Gastrocnemius medialis (tissue), 4 donors: Measurements from ENCODE around the gene CAMTA1. TPM values are rescaled to one million over a fixed set of nuclear protein-coding genes. Genes with fewer than 3 reads are reported as not detected.

Experiments used
- ATAC-seq, 2 donors: fragments of 150-250 bp; one replicate each; pipeline ENCODE4 v1.9.1; 2016
- DNase-seq, 2 donors: peaks; one replicate each; pipeline ENCODE4 v3.0.0-alpha.2; 2019
- H3K27ac ChIP-seq, 4 donors: fragments of 200-600 bp; sonication (generic); 1 replicate in 1 of 4; 2 replicates in 3 of 4; pipeline ENCODE4 v1.5.1; 2016 to 2018; ENCODE audit warnings: mild to moderate bottlenecking in 2 of 4, moderate library complexity in 1 of 4
- H3K27me3 ChIP-seq, 3 donors: fragments of 200-600 bp; sonication (generic) in 2 of 3; 1 replicate in 1 of 3; 2 replicates in 2 of 3; pipeline versions ENCODE4 v1.5.1 to v1.6.0; 2016 to 2019; ENCODE audit warnings: mild to moderate bottlenecking in 1 of 3, moderate library complexity in 1 of 3
- H3K36me3 ChIP-seq, 2 donors: fragments of 200-600 bp; sonication (generic) in 1 of 2; one replicate each; pipeline ENCODE4 v1.5.1; 2017 to 2018
- H3K4me1 ChIP-seq, 2 donors: fragments of 200-600 bp; sonication (generic) in 1 of 2; one replicate each; pipeline ENCODE4 v1.5.1; 2016 to 2017; ENCODE audit warnings: mild to moderate bottlenecking in 2 of 2
- H3K4me3 ChIP-seq, 4 donors: fragments of 200-600 bp; sonication (generic) in 3 of 4; 1 replicate in 1 of 4; 2 replicates in 3 of 4; pipeline ENCODE4 v1.5.1; 2016 to 2019; ENCODE audit warnings: mild to moderate bottlenecking in 2 of 4
- H3K9me3 ChIP-seq, 3 donors: fragments of 200-600 bp; sonication (generic) in 2 of 3; 1 replicate in 1 of 3; 2 replicates in 2 of 3; pipeline ENCODE4 v1.5.1; 2016 to 2019
- POLR2A ChIP-seq, 2 donors: fragments of 450-650 bp; IDR thresholded peaks; one replicate each; pipeline ENCODE4 v1.6.1; 2017; ENCODE audit warnings: antibody characterized with exemption in 2 of 2, mild to moderate bottlenecking in 2 of 2, moderate library complexity in 2 of 2
- in situ Hi-C, 4 donors: fragments of 200-750 bp; cut with MboI; loops; one replicate each; pipeline versions ENCODE4 v1.15.0 to v1.8.0; 2017; ENCODE audit warnings: low sequenced_read_pairs in 4 of 4
- intact Hi-C: fragments of 100-400 bp; cut with DNase I; formaldehyde crosslinking; loops from one replicate; pipeline ENCODE4 v1.15.1; 2023; ENCODE audit warnings: low total_unique reads
- total RNA-seq, 4 donors: library from RNA; depleted of rRNA; stranded (reverse); fragments of >200 nt; gene quantifications; one replicate each; pipeline versions ENCODE4 v1.1.0 to v1.2.3, GENCODE V29; 2016
- TF ChIP-seq, protein P1 (sequence below), 5 experiments: fragments of 450-650 bp in 3 of 5; fragments of 200-600 bp in 2 of 5; sonication (generic) in 2 of 5; IDR thresholded peaks in 4 of 5; conservative IDR thresholded peaks in 1 of 5; 1 replicate in 4 of 5; 2 replicates in 1 of 5; pipeline ENCODE4 v1.5.1; 2016 to 2019; ENCODE audit warnings: antibody characterized with exemption in 5 of 5, mild to moderate bottlenecking in 3 of 5, moderate library complexity in 3 of 5

CAMTA1 gene
- total RNA-seq, 4 donors from 2014 or later, result 60.5 to 113 (median 70.4) TPM

DNA sequence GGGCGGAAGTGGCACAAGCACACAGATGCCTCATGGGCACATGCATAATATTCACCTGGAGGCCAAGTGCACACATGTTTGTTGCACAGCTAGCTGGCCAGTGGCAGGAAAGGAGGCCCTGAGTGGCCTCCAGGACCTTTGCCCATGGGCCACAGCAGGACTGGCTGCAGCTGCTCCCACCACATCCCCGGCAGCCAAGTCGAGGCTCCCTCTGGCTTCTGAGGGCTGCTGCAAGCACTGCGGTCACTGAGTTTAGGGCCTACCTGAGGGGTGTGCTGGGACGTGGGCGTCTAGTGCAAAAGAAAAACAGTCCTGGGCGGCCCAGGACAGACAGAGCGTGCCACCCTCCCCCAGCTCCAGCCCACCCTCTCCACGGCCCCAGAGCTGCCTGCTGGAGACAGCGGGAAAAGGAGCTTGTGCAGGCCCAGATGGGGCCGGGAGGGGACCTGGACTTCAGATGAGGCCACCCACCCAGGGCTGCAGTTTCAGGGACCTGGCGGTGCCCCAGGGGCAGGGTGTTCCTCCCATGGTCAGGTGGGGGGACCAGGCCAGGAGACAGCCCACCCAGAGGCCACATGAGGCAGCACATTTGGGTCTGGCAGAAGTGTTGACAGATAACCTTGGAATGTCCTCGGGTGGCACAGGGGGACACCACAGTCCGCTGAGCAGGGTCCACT lies 720.0 kb downstream of the CAMTA1 start:
- ATAC-seq (no peak), DNase-seq (no peak)
- in situ Hi-C loops, result no loop called here
- Histone ChIP-seq H3K4me3 (no peak overlapping the region), H3K4me1 (no peaks in the 10 kb centered on the region), H3K27me3 (no peaks in the 10 kb centered on the region), H3K36me3 (no peaks in the 10 kb centered on the region), H3K27ac (no peak overlapping the region), H3K9me3 (no peaks in the 10 kb centered on the region)
- intact Hi-C loops, result no loop called here
- TF ChIP-seq, protein P1, sequence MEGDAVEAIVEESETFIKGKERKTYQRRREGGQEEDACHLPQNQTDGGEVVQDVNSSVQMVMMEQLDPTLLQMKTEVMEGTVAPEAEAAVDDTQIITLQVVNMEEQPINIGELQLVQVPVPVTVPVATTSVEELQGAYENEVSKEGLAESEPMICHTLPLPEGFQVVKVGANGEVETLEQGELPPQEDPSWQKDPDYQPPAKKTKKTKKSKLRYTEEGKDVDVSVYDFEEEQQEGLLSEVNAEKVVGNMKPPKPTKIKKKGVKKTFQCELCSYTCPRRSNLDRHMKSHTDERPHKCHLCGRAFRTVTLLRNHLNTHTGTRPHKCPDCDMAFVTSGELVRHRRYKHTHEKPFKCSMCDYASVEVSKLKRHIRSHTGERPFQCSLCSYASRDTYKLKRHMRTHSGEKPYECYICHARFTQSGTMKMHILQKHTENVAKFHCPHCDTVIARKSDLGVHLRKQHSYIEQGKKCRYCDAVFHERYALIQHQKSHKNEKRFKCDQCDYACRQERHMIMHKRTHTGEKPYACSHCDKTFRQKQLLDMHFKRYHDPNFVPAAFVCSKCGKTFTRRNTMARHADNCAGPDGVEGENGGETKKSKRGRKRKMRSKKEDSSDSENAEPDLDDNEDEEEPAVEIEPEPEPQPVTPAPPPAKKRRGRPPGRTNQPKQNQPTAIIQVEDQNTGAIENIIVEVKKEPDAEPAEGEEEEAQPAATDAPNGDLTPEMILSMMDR (IDR thresholded peaks at IDR 0.05 in 4 of 5, conservative IDR thresholded peaks at IDR 0.05 in 1 of 5), result no peak
- TF ChIP-seq POLR2A (IDR thresholded peaks at IDR 0.05), result no peak

DNA sequence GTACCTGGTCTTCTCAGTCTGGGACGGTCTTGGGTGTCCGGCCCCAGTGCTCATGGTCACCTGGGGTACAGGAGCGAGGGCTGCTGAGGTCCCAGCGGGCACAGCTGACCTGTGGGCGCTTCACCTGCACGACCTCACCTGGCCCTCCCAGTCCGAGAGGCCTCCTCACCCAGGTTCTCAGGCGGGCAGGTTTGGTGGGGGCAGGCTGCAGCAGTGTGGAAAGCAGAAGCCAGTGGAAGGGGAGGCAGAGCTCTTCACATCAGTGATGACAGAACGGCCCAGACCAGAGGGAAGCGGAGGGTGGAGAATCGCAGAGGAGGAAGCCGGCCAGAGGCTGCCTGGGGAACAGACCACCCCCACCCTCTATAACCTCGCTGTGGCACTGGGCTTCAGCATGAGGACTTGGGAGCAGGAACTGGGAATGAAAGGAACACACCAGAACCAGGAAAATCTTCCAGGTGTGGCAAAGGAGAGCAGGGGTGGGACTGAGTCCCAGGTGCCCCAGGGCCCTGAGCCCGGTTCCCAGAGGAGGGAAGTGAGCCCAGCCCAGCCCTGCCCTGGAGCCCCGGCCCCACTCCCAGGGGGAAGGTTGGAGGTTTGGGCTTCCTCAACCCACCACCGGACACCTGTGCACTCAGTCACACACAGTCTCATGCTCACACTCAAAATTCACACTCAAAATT lies 720.7 kb downstream of the CAMTA1 start:
- no peak for TF ChIP-seq POLR2A (IDR thresholded peaks at IDR 0.05)
- TF ChIP-seq, protein P1 (IDR thresholded peaks at IDR 0.05 in 4 of 5, conservative IDR thresholded peaks at IDR 0.05 in 1 of 5), result no peak
- Histone ChIP-seq H3K4me1 (peaks cover 0 to 3% of the 10 kb centered on the region in 2 donors), H3K4me3 (no peak overlapping the region), H3K27me3 (no peaks in the 10 kb centered on the region), H3K9me3 (no peaks in the 10 kb centered on the region), H3K36me3 (no peaks in the 10 kb centered on the region), H3K27ac (no peak overlapping the region)
- ATAC-seq (no peak), DNase-seq (no peak)
- intact Hi-C loops, result no loop called here
- in situ Hi-C loops, result no loop called here

DNA sequence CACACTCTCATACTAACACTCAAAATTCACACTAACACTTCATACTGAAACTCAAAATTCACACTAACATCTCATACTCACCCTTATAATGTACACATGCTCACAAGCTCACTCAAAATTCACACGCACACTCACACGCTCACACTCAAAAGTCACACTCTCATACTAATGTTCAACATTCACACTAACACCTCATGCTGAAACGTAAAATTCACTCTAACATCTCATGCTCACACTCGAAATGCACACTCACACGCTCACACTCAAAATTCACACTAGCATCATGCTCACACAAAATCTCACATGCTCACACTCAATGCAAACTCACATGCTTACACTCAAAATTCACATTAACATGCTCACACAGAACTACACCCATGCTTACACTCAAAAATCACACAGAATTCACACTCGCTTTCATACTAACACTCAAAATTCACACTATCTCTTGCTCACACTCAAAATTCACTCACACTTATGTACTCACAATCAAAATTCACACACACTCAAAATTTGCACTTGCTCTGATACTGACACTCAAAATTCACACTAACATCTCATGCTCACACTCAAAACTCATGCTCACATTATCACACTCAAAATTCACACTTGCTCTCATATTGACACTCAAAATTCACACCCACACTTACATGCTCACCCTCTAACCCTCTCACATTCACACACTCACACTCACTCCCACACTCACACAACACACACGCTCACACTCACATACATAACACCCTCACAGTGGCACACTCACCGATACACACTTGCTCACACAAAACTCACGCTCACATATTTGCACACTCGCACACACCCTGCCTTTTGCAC lies 721.4 kb downstream of the CAMTA1 start:
- no peak overlapping the region for H3K4me3 ChIP-seq
- no peaks in the 10 kb centered on the region for H3K9me3 ChIP-seq
- TF ChIP-seq POLR2A (IDR thresholded peaks at IDR 0.05), result no peak
- H3K27me3 ChIP-seq, result no peaks in the 10 kb centered on the region
- ATAC-seq (no peak), DNase-seq (no peak)
- no peak overlapping the region for H3K27ac ChIP-seq
- intact Hi-C loops, result no loop called here
- in situ Hi-C loops, result no loop called here
- H3K4me1 ChIP-seq, result peaks cover 0 to 4% of the 10 kb centered on the region in 2 donors
- no peaks in the 10 kb centered on the region for H3K36me3 ChIP-seq

DNA sequence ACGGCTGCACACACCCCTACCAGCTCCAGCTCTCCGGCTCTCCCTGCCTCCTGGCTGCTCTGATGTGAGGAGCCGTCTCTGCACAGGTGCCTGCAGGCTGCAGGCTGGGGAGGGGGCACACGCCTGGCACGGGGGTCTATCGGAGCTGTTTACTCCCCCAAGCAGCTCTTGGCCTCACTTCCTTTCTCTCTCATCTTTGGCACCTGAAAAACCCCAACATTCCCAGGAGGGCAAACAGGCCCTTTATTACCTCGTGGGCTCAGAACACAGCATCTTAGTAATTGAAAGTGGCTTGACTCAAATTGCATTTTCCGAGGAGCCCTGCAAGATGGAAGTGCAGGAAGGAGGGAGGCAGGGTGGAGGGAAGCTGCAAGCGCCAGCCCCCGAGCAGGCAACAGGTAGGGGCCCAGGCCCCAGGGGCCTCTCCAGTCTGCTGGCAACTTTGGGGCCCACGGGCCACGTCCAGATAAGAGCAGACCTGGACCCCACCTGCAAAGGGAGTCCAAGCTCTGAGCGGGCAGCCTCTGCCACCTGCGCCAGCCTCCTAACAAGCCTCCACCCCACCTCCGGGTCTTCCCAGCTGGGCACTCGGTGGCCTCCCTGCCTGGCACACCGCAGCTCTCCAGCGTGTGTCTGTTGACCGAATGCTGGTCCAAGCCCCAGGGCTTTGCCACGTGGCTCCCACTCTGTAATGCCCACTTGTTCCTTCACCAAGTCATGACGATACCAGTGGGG lies 722.2 kb downstream of the CAMTA1 start:
- ATAC-seq, result no peak
- H3K36me3 ChIP-seq, result no peaks in the 10 kb centered on the region
- TF ChIP-seq, protein P1 (IDR thresholded peaks at IDR 0.05 in 4 of 5, conservative IDR thresholded peaks at IDR 0.05 in 1 of 5), result no peak
- no peak for TF ChIP-seq POLR2A (IDR thresholded peaks at IDR 0.05)
- no peaks in the 10 kb centered on the region for H3K27me3 ChIP-seq
- intact Hi-C loops, result no loop called here
- no peaks in the 10 kb centered on the region for H3K9me3 ChIP-seq
- DNase-seq, result no peak
- H3K4me1 ChIP-seq, result peaks cover 0 to 4% of the 10 kb centered on the region in 2 donors
- no peak overlapping the region for H3K27ac ChIP-seq
- in situ Hi-C loops, result no loop called here
- no peak overlapping the region for H3K4me3 ChIP-seq
